ENCODE measurements around the gene ABCB9. TPM values are rescaled to one million over a fixed set of nuclear protein-coding genes. Genes with fewer than 3 reads are reported as not detected.

ABCB9 gene
- total RNA-seq, 4 donors from 2014 or later, result 1.7 to 6.2 (median 4.2) TPM

GRCh38 chr12:122996188-122996601, 29.9 kb upstream of the ABCB9 start:
- Histone ChIP-seq H3K27ac (replicated peaks in 1 of 4) (no peak overlapping the region), H3K4me1 (peaks cover 11 to 27% (median 20%) of the 10 kb centered on the region in 4 donors), H3K27me3 (no peaks in the 10 kb centered on the region), H3K36me3 (peaks cover 11 to 94% (median 76%) of the 10 kb centered on the region in 4 donors), H3K9me3 (no peaks in the 10 kb centered on the region), H3K4me3 (no peak overlapping the region)
- TF ChIP-seq EP300 (IDR thresholded peaks at IDR 0.05), result no peak
- no peak for TF ChIP-seq CTCF (IDR thresholded peaks at IDR 0.05)
- no peak for TF ChIP-seq POLR2AphosphoS5 (IDR thresholded peaks at IDR 0.05)
- intact Hi-C loops (cut with DNase I), result no loop called here
- no peak for DNase-seq (ENCODE audit: extremely low spot score)
- 83% methylated on average over 6 of the region's 7 CpGs for WGBS

GRCh38 chr12:122995503-122996187, 29.4 kb upstream of the ABCB9 start:
- no peak overlapping the region for H3K27ac ChIP-seq (replicated peaks in 1 of 4)
- peaks cover 11 to 27% (median 20%) of the 10 kb centered on the region in 4 donors for H3K4me1 ChIP-seq
- TF ChIP-seq POLR2AphosphoS5 (IDR thresholded peaks at IDR 0.05), result peak in 1 of 2 donors; percentile 28
- TF ChIP-seq EP300 (IDR thresholded peaks at IDR 0.05), result no peak
- DNase-seq (ENCODE audit: extremely low spot score), result no peak
- intact Hi-C loops (cut with DNase I), result no loop called here
- H3K9me3 ChIP-seq, result no peaks in the 10 kb centered on the region
- H3K4me3 ChIP-seq, result no peak overlapping the region
- no peaks in the 10 kb centered on the region for H3K27me3 ChIP-seq
- WGBS, result no CpG with 5 or more reads among the region's 20 CpGs
- peaks cover 8 to 94% (median 76%) of the 10 kb centered on the region in 4 donors for H3K36me3 ChIP-seq

GRCh38 chr12:122994781-122995502, 28.7 kb upstream of the ABCB9 start:
- no peak overlapping the region for H3K4me3 ChIP-seq
- H3K4me1 ChIP-seq, result peaks cover 11 to 27% (median 20%) of the 10 kb centered on the region in 4 donors
- H3K27me3 ChIP-seq, result no peaks in the 10 kb centered on the region
- TF ChIP-seq POLR2AphosphoS5 (IDR thresholded peaks at IDR 0.05) (no peak), EP300 (IDR thresholded peaks at IDR 0.05) (no peak), CTCF (IDR thresholded peaks at IDR 0.05) (no peak), POLR2A (IDR thresholded peaks at IDR 0.05; ENCODE audit: low read depth) (no peak)
- intact Hi-C loops (cut with DNase I), result no loop called here
- no peak overlapping the region for H3K27ac ChIP-seq (replicated peaks in 1 of 4)
- WGBS, result 77% methylated on average over 5 of the region's 13 CpGs
- no peak for DNase-seq (ENCODE audit: extremely low spot score)
- H3K36me3 ChIP-seq, result peaks cover under 1 to 94% (median 76%) of the 10 kb centered on the region in 4 donors
- no peaks in the 10 kb centered on the region for H3K9me3 ChIP-seq

- WGBS, result 93% methylated on average over 4 of the region's 10 CpGs
- peaks cover 0 to 94% (median 76%) of the 10 kb centered on the region in 4 donors for H3K36me3 ChIP-seq
These were observed 27.9 kb upstream of the ABCB9 start for GRCh38 chr12:122994140-122994675.

More at GRCh38 chr12:122994140-122994675, 27.9 kb upstream of the ABCB9 start:
- Histone ChIP-seq H3K4me1 (peaks cover 11 to 27% (median 20%) of the 10 kb centered on the region in 4 donors), H3K27me3 (no peaks in the 10 kb centered on the region), H3K4me3 (no peak overlapping the region), H3K27ac (replicated peaks in 1 of 4) (no peak overlapping the region), H3K9me3 (no peaks in the 10 kb centered on the region)
- no peak for DNase-seq (ENCODE audit: extremely low spot score)
- TF ChIP-seq EP300 (IDR thresholded peaks at IDR 0.05) (no peak), CTCF (IDR thresholded peaks at IDR 0.05) (no peak), POLR2AphosphoS5 (IDR thresholded peaks at IDR 0.05) (no peak), POLR2A (IDR thresholded peaks at IDR 0.05; ENCODE audit: low read depth) (no peak)
- intact Hi-C loops (cut with DNase I), result no loop called here

All from esophagus muscularis mucosa (tissue), 4 donors.